Endothelial cell of umbilical vein (primary cell): ENCODE data around the gene IL36B. TPM values are rescaled to one million over a fixed set of nuclear protein-coding genes. Genes with fewer than 3 reads are reported as not detected.

Source experiments
- BruUV-seq: library from RNA; stranded (reverse); fragments of 400-500 nt; replicated peaks from 2 replicates; lab custom pipeline; 2021; lab: Mats Ljungman, UMichigan
- CTCF ChIA-PET: fragments of 300-600, 350-600 bp; sonication (Branson Sonifier 250); formaldehyde crosslinking; loops from one replicate; lab custom pipeline; 2021; ENCODE audit warnings: antibody characterized with exemption, inconsistent platforms; lab: Charles Lee
- POLR2A ChIA-PET: fragments of 300-600, 350-600 bp; sonication (Branson Sonifier 250); formaldehyde crosslinking; loops from one replicate; lab custom pipeline; 2021; ENCODE audit warnings: antibody characterized with exemption, inconsistent platforms; lab: Charles Lee
- DNase-seq: peaks from one replicate; pipeline ENCODE4 v3.0.0-alpha.2; 2011; ENCODE audit warnings: low read depth, low spot score
- FAIRE-seq: peaks from 2 replicates; lab custom pipeline; 2011; peaks lifted over from hg19 to GRCh38; lab: Jason Lieb, UNC
- H2AFZ ChIP-seq: 2 replicates; pipeline ENCODE4 v1.6.0; 2012; ENCODE audit warnings: low read depth, low read length, control low read depth, inconsistent platforms
- H3K27ac ChIP-seq: 2 replicates; pipeline ENCODE4 v1.5.1; 2011; ENCODE audit warnings: low read depth, mild to moderate bottlenecking, control low read depth, low read length, moderate library complexity; ENCODE audit not compliant: insufficient read depth
- H3K27me3 ChIP-seq, 2 experiments: 2 replicates each; pipeline versions ENCODE4 v1.6.0 to v1.6.1; 2011; ENCODE audit warnings: low read length in 2 of 2, mixed read lengths in 1 of 2; ENCODE audit not compliant: control insufficient read depth in 2 of 2, insufficient read depth in 2 of 2
- H3K36me3 ChIP-seq, 2 experiments: 2 replicates in 1 of 2; 3 replicates in 1 of 2; pipeline ENCODE4 v1.5.1; 2011; ENCODE audit warnings: low read length in 2 of 2, mild to moderate bottlenecking in 1 of 2, moderate library complexity in 1 of 2; ENCODE audit not compliant: control insufficient read depth in 2 of 2, insufficient read depth in 2 of 2; ENCODE audit errors: extremely low read depth in 1 of 2
- H3K4me1 ChIP-seq: 3 replicates; pipeline ENCODE4 v1.5.1; 2011; ENCODE audit warnings: mild to moderate bottlenecking, low read length; ENCODE audit not compliant: control insufficient read depth, insufficient read depth; ENCODE audit errors: extremely low read depth
- H3K4me2 ChIP-seq: 2 replicates; pipeline ENCODE4 v1.6.1; 2011; ENCODE audit warnings: low read length, control low read depth, mixed read lengths; ENCODE audit not compliant: insufficient read depth
- H3K4me3 ChIP-seq, 3 experiments: fragments of 200-600 bp in 1 of 3; sonication (generic), shearing (Covaris generic) in 1 of 3; replicated peaks in 1 of 3; 2 replicates each; pipeline ENCODE4 v1.5.1; 2011 to 2016; ENCODE audit warnings: control low read depth in 3 of 3, low read length in 3 of 3, mild to moderate bottlenecking in 2 of 3, inconsistent platforms in 1 of 3, low read depth in 1 of 3, moderate library complexity in 1 of 3; ENCODE audit not compliant: insufficient read depth in 1 of 3
- H3K79me2 ChIP-seq: 2 replicates; pipeline ENCODE4 v1.6.0; 2012; ENCODE audit warnings: low read length, inconsistent platforms; ENCODE audit not compliant: control insufficient read depth, insufficient read depth
- H3K9ac ChIP-seq: replicated peaks from 2 replicates; pipeline ENCODE3; 2011; ENCODE audit warnings: low read length, control low read depth; ENCODE audit not compliant: insufficient read depth; ENCODE audit errors: extremely low read depth
- H3K9me1 ChIP-seq: replicated peaks from 3 replicates; pipeline ENCODE4 v1.6.0; 2011; ENCODE audit warnings: mild to moderate bottlenecking, low read length; ENCODE audit not compliant: control insufficient read depth, insufficient read depth; ENCODE audit errors: extremely low read depth
- H3K9me3 ChIP-seq: replicated peaks from 2 replicates; pipeline ENCODE4 v1.5.1; 2012; ENCODE audit warnings: low read length, inconsistent platforms; ENCODE audit not compliant: control insufficient read depth, insufficient read depth
- H4K20me1 ChIP-seq: replicated peaks from 2 replicates; pipeline ENCODE3; 2011; ENCODE audit warnings: mild to moderate bottlenecking, low read length; ENCODE audit not compliant: control insufficient read depth, insufficient read depth; ENCODE audit errors: extremely low read depth
- EZH2 ChIP-seq: IDR thresholded peaks from 2 replicates; pipeline ENCODE4 v1.6.1; 2012; ENCODE audit warnings: borderline replicate concordance, low read depth, mild to moderate bottlenecking, moderate library complexity, low read length, inconsistent platforms; ENCODE audit not compliant: severe bottlenecking
- FOS ChIP-seq: IDR thresholded peaks from 2 replicates; pipeline ENCODE4 v1.6.1; 2011; ENCODE audit warnings: mild to moderate bottlenecking, low read length, moderate library complexity, borderline replicate concordance; ENCODE audit not compliant: insufficient read depth
- GATA2 ChIP-seq: IDR thresholded peaks from 2 replicates; pipeline ENCODE4 v1.7.0; 2011; ENCODE audit warnings: low read depth, mild to moderate bottlenecking, moderate library complexity, mixed read lengths, low read length; ENCODE audit not compliant: insufficient read length, insufficient read depth
- JUN ChIP-seq: IDR thresholded peaks from 2 replicates; pipeline ENCODE4 v1.6.1; 2011; ENCODE audit warnings: borderline replicate concordance, low read depth; ENCODE audit not compliant: insufficient read length, insufficient read depth
- MYC ChIP-seq: IDR thresholded peaks from one replicate; pipeline ENCODE4 v1.6.1; 2011; ENCODE audit warnings: mild to moderate bottlenecking, low read depth, low read length
- POLR2A ChIP-seq: IDR thresholded peaks from 2 replicates; pipeline ENCODE4 v1.6.1; 2012; ENCODE audit warnings: low read depth, mild to moderate bottlenecking, control low read depth, low read length
- POLR2AphosphoS5 ChIP-seq: IDR thresholded peaks from 2 replicates; pipeline ENCODE4 v1.6.1; 2012; ENCODE audit warnings: low read depth, mild to moderate bottlenecking, control low read depth, low read length, moderate library complexity; ENCODE audit not compliant: insufficient read depth
- dilution Hi-C: fragments of 300-500 bp; cut with MboI; formaldehyde crosslinking; loops from one replicate; pipeline ENCODE4 v1.15.0; 2019; ENCODE audit warnings: low sequenced_read_pairs; ENCODE audit not compliant: extremely low pct_ligation_motif_present
- intact Hi-C: fragments of 100-400 bp; cut with micrococcal nuclease; formaldehyde crosslinking; loops from one replicate; pipeline ENCODE4 v1.10.0; 2022
- polyA plus RNA-seq, 4 experiments: library from polyadenylated mRNA; depleted of rRNA in 3 of 4; stranded (reverse) in 3 of 4; unstranded in 1 of 4; fragments of >200 nt; gene quantifications; 2 replicates each; pipeline versions ENCODE4 v1.2.1 to v1.2.3, GENCODE V29; 2011 to 2012; ENCODE audit warnings: missing spikeins in 1 of 4
- total RNA-seq: library from RNA; stranded (reverse); gene quantifications from 2 replicates; pipeline ENCODE4 v1.2.3, GENCODE V29; 2021
- TF ChIP-seq, protein P1 (sequence below), 2 donors: IDR thresholded peaks; 1 replicate in 1 of 2; 2 replicates in 1 of 2; pipeline ENCODE4 v1.5.1; 2011; ENCODE audit warnings: low read length in 2 of 2, mild to moderate bottlenecking in 2 of 2, moderate library complexity in 2 of 2, control low read depth in 1 of 2, inconsistent platforms in 1 of 2, low read depth in 1 of 2; ENCODE audit not compliant: insufficient read depth in 1 of 2; ENCODE audit errors: extremely low read depth in 1 of 2
- TF ChIP-seq, protein P2 (sequence below): IDR thresholded peaks from 2 replicates; pipeline ENCODE4 v1.6.1; 2011; ENCODE audit not compliant: insufficient read depth, insufficient read length

IL36B gene
- total and polyA plus RNA-seq, 2 donors (not counting 3 experiments of a cell fraction or from before 2014, with no cell fraction given) = not detected

DNA sequence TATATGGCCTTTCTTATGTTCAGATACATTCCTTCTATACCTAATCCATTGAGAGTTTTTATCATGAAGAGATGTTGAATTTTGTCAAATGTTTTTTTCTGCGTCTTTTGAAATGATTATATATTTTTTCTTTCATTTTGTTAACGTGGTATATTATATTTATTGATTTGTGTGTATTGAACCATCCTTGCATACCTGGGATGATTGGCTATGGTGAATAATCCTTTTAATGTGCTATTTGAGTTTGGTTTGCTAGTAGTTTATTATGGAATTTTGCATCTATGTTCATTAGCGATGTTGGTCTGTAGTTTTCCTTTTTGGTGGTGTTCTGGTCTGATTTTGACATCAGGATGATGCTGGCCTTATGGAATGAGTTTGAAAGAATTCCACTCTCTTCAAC lies 63.1 kb downstream of the IL36B start:
- Histone ChIP-seq H3K36me3 (no peaks in the 10 kb centered on the region), H3K9me1 (no peaks in the 10 kb centered on the region), H3K79me2 (no peaks in the 10 kb centered on the region), H3K4me3 (no peak overlapping the region), H3K9ac (no peak overlapping the region), H3K9me3 (no peaks in the 10 kb centered on the region), H2AFZ (no peak overlapping the region), H3K27me3 (peaks cover 0 to 3% of the 10 kb centered on the region in 2 experiments), H3K27ac (no peak overlapping the region), H3K4me1 (no peaks in the 10 kb centered on the region), H4K20me1 (no peaks in the 10 kb centered on the region), H3K4me2 (no peak overlapping the region)
- dilution Hi-C loops = no loop called here
- BruUV-seq = no TSS peak
- DNase-seq = no peak
- intact Hi-C loops = no loop called here
- TF ChIP-seq GATA2 (no peak), EZH2 (no peak), FOS (no peak), JUN (no peak), MYC (no peak), POLR2A (no peak), POLR2AphosphoS5 (no peak)
- TF ChIP-seq, protein P1, sequence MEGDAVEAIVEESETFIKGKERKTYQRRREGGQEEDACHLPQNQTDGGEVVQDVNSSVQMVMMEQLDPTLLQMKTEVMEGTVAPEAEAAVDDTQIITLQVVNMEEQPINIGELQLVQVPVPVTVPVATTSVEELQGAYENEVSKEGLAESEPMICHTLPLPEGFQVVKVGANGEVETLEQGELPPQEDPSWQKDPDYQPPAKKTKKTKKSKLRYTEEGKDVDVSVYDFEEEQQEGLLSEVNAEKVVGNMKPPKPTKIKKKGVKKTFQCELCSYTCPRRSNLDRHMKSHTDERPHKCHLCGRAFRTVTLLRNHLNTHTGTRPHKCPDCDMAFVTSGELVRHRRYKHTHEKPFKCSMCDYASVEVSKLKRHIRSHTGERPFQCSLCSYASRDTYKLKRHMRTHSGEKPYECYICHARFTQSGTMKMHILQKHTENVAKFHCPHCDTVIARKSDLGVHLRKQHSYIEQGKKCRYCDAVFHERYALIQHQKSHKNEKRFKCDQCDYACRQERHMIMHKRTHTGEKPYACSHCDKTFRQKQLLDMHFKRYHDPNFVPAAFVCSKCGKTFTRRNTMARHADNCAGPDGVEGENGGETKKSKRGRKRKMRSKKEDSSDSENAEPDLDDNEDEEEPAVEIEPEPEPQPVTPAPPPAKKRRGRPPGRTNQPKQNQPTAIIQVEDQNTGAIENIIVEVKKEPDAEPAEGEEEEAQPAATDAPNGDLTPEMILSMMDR (IDR thresholded peaks at IDR 0.05; ENCODE audit: extremely low read depth in 1 of 2, insufficient read depth in 1 of 2, low read depth in 1 of 2, low read length in 2 of 2) = no peak
- TF ChIP-seq, protein P2, sequence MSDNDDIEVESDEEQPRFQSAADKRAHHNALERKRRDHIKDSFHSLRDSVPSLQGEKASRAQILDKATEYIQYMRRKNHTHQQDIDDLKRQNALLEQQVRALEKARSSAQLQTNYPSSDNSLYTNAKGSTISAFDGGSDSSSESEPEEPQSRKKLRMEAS = no peak
- no peak for FAIRE-seq
- CTCF ChIA-PET = no interaction called here
- POLR2A ChIA-PET = no interaction called here
